Measurements from ENCODE around the gene ARPC1A. TPM values are rescaled to one million over a fixed set of nuclear protein-coding genes. Genes with fewer than 3 reads are reported as not detected.
A peak's percentile ranks its signal among the peaks of the same experiment; 100 is the strongest.

ARPC1A gene
- total RNA-seq, 2 donors from 2014 or later: 72.4 to 88.0 TPM

GRCh38 chr7:99393355-99394187 lies 67.9 kb downstream of the ARPC1A start:
- H3K27me3 Mint-ChIP-seq: no peaks in the 10 kb centered on the region
- ATAC-seq: peak; percentile 63 to 80
- H3K36me3 Mint-ChIP-seq: peaks cover 2% of the 10 kb centered on the region
- peak overlapping the region; percentile 70 for H3K4me3 Mint-ChIP-seq
- H3K27ac Mint-ChIP-seq: peak overlapping the region; percentile 62 to 76
- no peaks in the 10 kb centered on the region for H3K9me3 Mint-ChIP-seq
- peaks cover 17 to 20% of the 10 kb centered on the region in 2 donors for H3K4me1 Mint-ChIP-seq (ENCODE audit: low read depth in 2 of 2)
- no peak for DNase-seq (ENCODE audit: low spot score)

DNA sequence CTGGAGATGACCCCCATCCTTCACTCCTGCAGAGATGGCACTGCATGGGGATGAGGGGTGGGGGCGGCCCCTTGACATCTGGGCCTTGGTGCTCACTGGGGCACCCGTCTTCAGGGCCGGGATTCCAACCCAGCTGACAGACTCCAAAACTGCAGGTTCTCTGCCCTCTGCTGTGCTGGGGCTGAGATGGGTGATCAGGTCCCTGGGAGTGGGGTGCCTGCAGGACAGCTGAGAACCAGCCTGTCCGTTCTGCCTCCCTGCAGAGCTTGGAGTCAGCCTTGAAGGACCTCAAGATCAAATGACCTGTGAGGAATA lies 68.4 kb downstream of the ARPC1A start:
- Mint-ChIP-seq H3K4me3 (no peak overlapping the region), H3K9me3 (no peaks in the 10 kb centered on the region), H3K27me3 (no peaks in the 10 kb centered on the region), H3K4me1 (ENCODE audit: low read depth in 2 of 2) (peaks cover 21 to 24% of the 10 kb centered on the region in 2 donors), H3K36me3 (peaks cover 5% of the 10 kb centered on the region), H3K27ac (peak overlapping the region; percentile 62 to 76)
- DNase-seq (ENCODE audit: low spot score) (no peak), ATAC-seq (no peak)

DNA sequence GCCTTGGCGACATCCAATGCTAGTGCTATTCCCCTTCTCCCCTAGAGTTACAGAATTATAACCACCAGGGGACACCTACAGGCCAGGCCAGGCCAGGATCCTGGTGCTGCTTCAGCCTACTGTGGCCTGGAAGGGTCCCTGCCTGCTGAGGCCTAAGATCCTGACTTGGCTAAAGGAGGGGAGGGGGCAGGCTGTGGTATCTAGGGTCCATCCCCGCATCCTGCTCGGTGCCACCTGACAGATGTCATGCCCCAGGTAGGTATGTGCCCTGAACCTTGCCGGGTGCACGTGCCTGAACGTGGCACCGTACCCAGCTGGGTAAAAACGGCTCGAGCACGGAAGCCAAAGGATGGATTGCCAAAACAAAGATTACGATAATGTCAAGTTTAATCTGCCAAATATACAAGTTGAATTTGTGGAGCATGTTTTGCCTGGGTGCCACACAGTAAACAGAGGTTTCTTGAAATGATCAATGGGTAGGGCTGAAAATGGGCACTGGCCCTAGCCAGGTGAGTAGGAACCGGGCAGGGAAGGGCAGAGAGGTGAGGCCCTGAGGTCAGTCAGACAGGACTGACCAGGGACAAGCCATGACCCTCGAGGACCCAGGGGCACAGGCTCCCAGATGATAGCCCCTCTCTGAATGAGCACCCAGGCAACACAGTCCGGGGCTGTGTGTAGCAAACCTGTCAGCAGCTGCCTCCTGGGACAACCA lies 70.1 kb downstream of the ARPC1A start:
- no peak for DNase-seq (ENCODE audit: low spot score)
- no peaks in the 10 kb centered on the region for H3K27me3 Mint-ChIP-seq
- ATAC-seq: no peak
- peaks cover 24 to 26% of the 10 kb centered on the region in 2 donors for H3K4me1 Mint-ChIP-seq (ENCODE audit: low read depth in 2 of 2)
- no peaks in the 10 kb centered on the region for H3K9me3 Mint-ChIP-seq
- no peak overlapping the region for H3K27ac Mint-ChIP-seq
- H3K36me3 Mint-ChIP-seq: peaks cover 8% of the 10 kb centered on the region
- H3K4me3 Mint-ChIP-seq: no peak overlapping the region

DNA sequence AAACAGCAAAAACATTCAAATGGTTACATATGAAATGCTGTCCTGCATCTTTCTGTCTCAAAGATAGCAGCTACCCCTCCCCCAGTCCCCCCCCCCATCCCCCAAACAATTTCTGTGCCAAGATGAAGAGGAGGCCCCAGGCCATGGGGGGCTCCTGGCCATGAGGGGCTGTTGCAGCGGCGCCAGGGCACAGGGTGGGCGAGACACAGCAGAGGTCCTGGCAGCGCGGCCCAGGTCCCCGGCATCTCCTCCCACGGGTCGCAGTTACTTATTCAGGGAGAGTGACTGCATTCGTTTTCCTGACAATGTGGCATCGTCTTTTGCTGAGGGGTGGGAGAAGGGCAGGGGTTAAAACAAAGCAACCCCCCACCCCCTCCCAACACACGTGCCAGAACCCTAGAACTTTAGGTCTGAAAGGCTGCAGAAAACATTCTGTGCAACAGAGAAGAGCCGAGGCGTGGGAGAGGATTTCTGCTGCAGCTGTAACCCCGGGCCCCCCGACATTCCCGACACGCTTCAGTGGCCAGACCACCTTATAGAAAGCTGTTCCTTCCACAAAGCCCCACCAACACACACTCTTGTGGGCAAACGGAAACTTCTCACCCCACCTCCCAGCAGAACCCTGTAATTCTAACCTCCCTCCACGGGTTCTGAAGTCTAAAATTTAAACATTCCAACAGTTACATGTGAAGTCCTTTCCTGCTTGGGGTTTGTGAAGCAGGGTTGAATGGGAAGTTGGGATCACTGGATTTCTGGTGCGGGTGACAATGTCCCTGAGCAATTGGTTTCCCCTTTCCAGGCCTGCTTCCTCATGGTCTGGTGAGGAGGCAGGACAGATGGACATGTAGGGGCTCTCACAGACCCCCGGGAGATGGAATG lies 71.0 kb downstream of the ARPC1A start:
- Mint-ChIP-seq H3K9me3 (no peaks in the 10 kb centered on the region), H3K36me3 (peaks cover 13% of the 10 kb centered on the region), H3K4me1 (ENCODE audit: low read depth in 2 of 2) (peaks cover 29% of the 10 kb centered on the region in 2 donors), H3K4me3 (no peak overlapping the region), H3K27me3 (no peaks in the 10 kb centered on the region), H3K27ac (peak overlapping the region in 1 of 2 donors; percentile 55)
- ATAC-seq (no peak), DNase-seq (ENCODE audit: low spot score) (no peak)

DNA sequence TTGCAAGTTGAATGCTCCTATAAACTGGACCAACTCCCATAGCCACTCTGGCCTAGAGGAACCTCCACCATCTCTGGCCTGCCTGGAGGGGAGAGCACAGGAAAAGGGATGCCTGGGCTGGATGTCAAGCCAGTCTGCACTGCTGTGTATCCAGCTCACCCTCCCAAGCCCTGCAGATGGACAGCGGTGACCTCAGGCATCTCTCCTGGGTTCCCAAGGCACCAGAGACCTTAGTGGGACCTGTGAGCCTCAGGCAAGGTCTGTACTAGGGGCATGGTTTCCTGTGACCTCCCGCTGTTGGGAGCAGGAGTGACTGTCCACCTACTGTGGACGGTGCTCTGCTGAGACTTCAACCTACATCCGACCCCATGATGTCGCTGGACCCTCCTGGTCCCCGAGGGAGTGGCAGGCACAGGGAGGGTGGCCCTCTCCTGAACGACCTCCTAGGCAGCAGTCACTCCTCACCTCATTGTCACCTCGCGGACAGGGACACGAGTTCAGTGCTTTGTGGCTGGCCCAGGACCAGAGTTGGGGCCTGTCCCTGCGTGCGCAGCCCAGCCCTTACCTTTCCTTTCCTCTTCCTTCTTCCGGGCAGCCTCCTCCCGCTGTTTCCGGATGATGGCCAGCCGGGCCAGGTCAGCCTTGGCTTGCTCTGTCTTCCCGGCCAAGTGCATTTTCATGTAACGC lies 71.7 kb downstream of the ARPC1A start:
- no peak for ATAC-seq
- peak overlapping the region; percentile 55 to 66 for H3K27ac Mint-ChIP-seq
- no peaks in the 10 kb centered on the region for H3K9me3 Mint-ChIP-seq
- H3K4me1 Mint-ChIP-seq (ENCODE audit: low read depth in 2 of 2): peaks cover 26 to 29% of the 10 kb centered on the region in 2 donors
- peaks cover 13% of the 10 kb centered on the region for H3K36me3 Mint-ChIP-seq
- H3K27me3 Mint-ChIP-seq: no peaks in the 10 kb centered on the region
- DNase-seq (ENCODE audit: low spot score): no peak
- no peak overlapping the region for H3K4me3 Mint-ChIP-seq

DNA sequence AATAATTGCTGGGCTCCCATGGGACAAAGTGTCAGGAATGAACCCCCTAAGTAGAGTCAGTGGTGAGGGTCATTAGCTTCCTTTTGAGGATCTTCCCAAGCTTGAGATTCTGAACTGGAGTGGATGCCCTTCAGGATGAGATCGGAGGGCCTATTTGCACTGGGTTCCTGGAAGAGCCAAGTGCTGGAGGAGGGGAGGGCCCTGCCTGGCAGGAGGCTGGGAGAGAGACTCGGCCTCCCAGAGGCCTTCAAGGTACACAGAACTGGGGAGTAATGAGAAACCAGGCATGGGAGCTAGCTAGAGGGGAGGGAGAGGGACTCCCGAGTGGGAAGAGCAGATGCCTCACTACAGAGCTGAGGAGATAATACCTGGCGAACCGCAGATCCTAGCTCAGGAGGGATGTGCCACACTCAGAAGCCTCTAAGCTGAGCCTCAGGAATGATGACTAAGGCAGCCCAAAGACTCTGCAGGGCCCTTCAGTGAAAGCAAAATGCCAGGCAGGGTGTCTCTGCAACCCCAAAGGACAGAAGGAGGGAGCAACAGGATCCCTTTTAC lies 73.3 kb downstream of the ARPC1A start:
- H3K4me3 Mint-ChIP-seq: no peak overlapping the region
- H3K36me3 Mint-ChIP-seq: peaks cover 22% of the 10 kb centered on the region
- no peaks in the 10 kb centered on the region for H3K27me3 Mint-ChIP-seq
- DNase-seq (ENCODE audit: low spot score): no peak
- ATAC-seq: no peak
- peak overlapping the region; percentile 55 to 66 for H3K27ac Mint-ChIP-seq
- H3K4me1 Mint-ChIP-seq (ENCODE audit: low read depth in 2 of 2): peaks cover 26 to 31% of the 10 kb centered on the region in 2 donors
- no peaks in the 10 kb centered on the region for H3K9me3 Mint-ChIP-seq

- ATAC-seq (no peak), DNase-seq (ENCODE audit: low spot score) (no peak)
- peaks cover 22% of the 10 kb centered on the region for H3K36me3 Mint-ChIP-seq
These were observed 73.9 kb downstream of the ARPC1A start for GRCh38 chr7:99399597-99399996.

GRCh38 chr7:99402854-99403253 lies 77.2 kb downstream of the ARPC1A start:
- peak overlapping the region; percentile 9 to 45 for H3K27ac Mint-ChIP-seq
- no peak for ATAC-seq
- no peak overlapping the region for H3K4me3 Mint-ChIP-seq
- H3K36me3 Mint-ChIP-seq: peaks cover 32% of the 10 kb centered on the region
- no peaks in the 10 kb centered on the region for H3K9me3 Mint-ChIP-seq
- no peak for DNase-seq (ENCODE audit: low spot score)
- H3K4me1 Mint-ChIP-seq (ENCODE audit: low read depth in 2 of 2): peaks cover 41 to 56% of the 10 kb centered on the region in 2 donors
- no peaks in the 10 kb centered on the region for H3K27me3 Mint-ChIP-seq

More at GRCh38 chr7:99399597-99399996, 73.9 kb downstream of the ARPC1A start:
- Mint-ChIP-seq H3K4me1 (ENCODE audit: low read depth in 2 of 2) (peaks cover 30 to 37% of the 10 kb centered on the region in 2 donors), H3K4me3 (no peak overlapping the region), H3K27me3 (no peaks in the 10 kb centered on the region), H3K9me3 (no peaks in the 10 kb centered on the region), H3K27ac (peak overlapping the region; percentile 27 to 66)

GRCh38 chr7:99403764-99404163 lies 78.1 kb downstream of the ARPC1A start:
- no peaks in the 10 kb centered on the region for H3K9me3 Mint-ChIP-seq
- H3K4me1 Mint-ChIP-seq (ENCODE audit: low read depth in 2 of 2): peaks cover 35 to 48% of the 10 kb centered on the region in 2 donors
- no peak overlapping the region for H3K4me3 Mint-ChIP-seq
- no peaks in the 10 kb centered on the region for H3K27me3 Mint-ChIP-seq
- H3K36me3 Mint-ChIP-seq: peaks cover 28% of the 10 kb centered on the region
- ATAC-seq: no peak
- H3K27ac Mint-ChIP-seq: peak overlapping the region; percentile 9 to 17
- DNase-seq (ENCODE audit: low spot score): no peak

- H3K4me1 Mint-ChIP-seq (ENCODE audit: low read depth in 2 of 2): peaks cover 33 to 46% of the 10 kb centered on the region in 2 donors
- no peaks in the 10 kb centered on the region for H3K9me3 Mint-ChIP-seq
- H3K27me3 Mint-ChIP-seq: no peaks in the 10 kb centered on the region
- ATAC-seq (no peak), DNase-seq (ENCODE audit: low spot score) (no peak)
- peak overlapping the region; percentile 23 for H3K4me3 Mint-ChIP-seq
- H3K27ac Mint-ChIP-seq: peak overlapping the region in 1 of 2 donors; percentile 17
- H3K36me3 Mint-ChIP-seq: peaks cover 32% of the 10 kb centered on the region
These were observed 78.7 kb downstream of the ARPC1A start for GRCh38 chr7:99404235-99404976.

DNA sequence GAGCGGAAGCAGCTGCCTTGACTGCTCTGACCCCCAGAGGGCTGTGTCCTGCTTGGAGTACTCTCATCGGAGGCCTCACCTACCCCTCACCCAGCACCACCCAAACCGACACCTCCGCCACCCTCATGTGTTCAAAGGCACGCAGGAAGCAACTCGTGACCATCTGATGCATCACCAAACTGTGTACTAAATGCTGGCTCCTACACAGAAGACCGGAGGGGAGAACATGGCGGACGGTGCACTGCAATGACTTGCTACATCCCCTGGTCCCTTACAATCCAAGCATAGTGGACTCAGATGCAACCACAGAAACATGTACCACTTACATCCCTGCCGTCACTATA lies 79.3 kb downstream of the ARPC1A start:
- Mint-ChIP-seq H3K9me3 (no peaks in the 10 kb centered on the region), H3K27me3 (no peaks in the 10 kb centered on the region), H3K27ac (peak overlapping the region in 1 of 2 donors; percentile 17), H3K4me1 (ENCODE audit: low read depth in 2 of 2) (peaks cover 36 to 48% of the 10 kb centered on the region in 2 donors), H3K4me3 (peak overlapping the region; percentile 23), H3K36me3 (peaks cover 33% of the 10 kb centered on the region)
- no peak for DNase-seq (ENCODE audit: low spot score)
- ATAC-seq: peak in 1 of 2 donors; percentile 12

GRCh38 chr7:99406557-99406956 lies 80.9 kb downstream of the ARPC1A start:
- DNase-seq (ENCODE audit: low spot score): no peak
- Mint-ChIP-seq H3K4me1 (ENCODE audit: low read depth in 2 of 2) (peaks cover 42 to 52% of the 10 kb centered on the region in 2 donors), H3K27me3 (no peaks in the 10 kb centered on the region), H3K4me3 (peak overlapping the region; percentile 94), H3K27ac (peak overlapping the region; percentile 85 to 91), H3K36me3 (peaks cover 36% of the 10 kb centered on the region), H3K9me3 (no peaks in the 10 kb centered on the region)
- ATAC-seq: no peak

Data from natural killer cell treated with Interleukin-12 subunit alpha and Interleukin-12 subunit beta and Interleukin-15 and Interleukin-18, amount 100 ng/mL, for 72 hours (primary cell).